Vagina (tissue), 2 donors: ENCODE measurements around the gene ARHGEF11.

Experiments
- POLR2A ChIP-seq, 2 donors: fragments of 450-650 bp; IDR thresholded peaks; one replicate each; pipeline ENCODE4 v1.6.1; 2017; ENCODE audit warnings: antibody characterized with exemption in 2 of 2, mild to moderate bottlenecking in 2 of 2, moderate library complexity in 2 of 2
- POLR2AphosphoS5 ChIP-seq, 2 donors: sonication (generic); formaldehyde crosslinking; IDR thresholded peaks; one replicate each; pipeline ENCODE4 v1.9.0; 2017; ENCODE audit warnings: antibody characterized with exemption in 2 of 2, mild to moderate bottlenecking in 2 of 2, low read depth in 1 of 2; ENCODE audit not compliant: insufficient read depth in 1 of 2
- TF ChIP-seq, protein P1 (sequence below), 3 experiments: fragments of 450-650 bp in 2 of 3; fragments of 200-600 bp in 1 of 3; sonication (generic) in 1 of 3; IDR thresholded peaks; one replicate each; pipeline ENCODE4 v1.5.1; 2017 to 2019; ENCODE audit warnings: antibody characterized with exemption in 3 of 3, mild to moderate bottlenecking in 2 of 3, moderate library complexity in 2 of 3

DNA sequence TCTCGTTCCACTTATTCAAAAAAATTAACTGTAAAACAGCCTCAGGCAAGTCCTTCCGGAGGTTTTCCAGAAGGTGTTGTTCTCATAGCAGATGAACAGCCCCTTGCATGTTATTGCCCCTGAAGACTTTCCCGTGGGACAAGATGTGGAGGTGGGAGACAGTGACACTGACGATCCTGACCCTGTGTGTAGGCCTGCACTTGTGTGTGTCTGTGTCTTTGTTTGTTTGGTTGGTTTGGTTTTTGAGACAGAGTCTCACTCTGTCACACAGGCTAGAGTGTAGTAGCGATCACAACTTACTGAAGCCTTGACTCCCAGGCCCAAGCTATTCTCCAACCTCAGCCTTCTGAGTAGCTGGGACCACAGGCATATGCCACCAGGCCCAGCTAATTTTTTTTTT, 41.5 kb upstream of the ARHGEF11 start:
- TF ChIP-seq, protein P1, sequence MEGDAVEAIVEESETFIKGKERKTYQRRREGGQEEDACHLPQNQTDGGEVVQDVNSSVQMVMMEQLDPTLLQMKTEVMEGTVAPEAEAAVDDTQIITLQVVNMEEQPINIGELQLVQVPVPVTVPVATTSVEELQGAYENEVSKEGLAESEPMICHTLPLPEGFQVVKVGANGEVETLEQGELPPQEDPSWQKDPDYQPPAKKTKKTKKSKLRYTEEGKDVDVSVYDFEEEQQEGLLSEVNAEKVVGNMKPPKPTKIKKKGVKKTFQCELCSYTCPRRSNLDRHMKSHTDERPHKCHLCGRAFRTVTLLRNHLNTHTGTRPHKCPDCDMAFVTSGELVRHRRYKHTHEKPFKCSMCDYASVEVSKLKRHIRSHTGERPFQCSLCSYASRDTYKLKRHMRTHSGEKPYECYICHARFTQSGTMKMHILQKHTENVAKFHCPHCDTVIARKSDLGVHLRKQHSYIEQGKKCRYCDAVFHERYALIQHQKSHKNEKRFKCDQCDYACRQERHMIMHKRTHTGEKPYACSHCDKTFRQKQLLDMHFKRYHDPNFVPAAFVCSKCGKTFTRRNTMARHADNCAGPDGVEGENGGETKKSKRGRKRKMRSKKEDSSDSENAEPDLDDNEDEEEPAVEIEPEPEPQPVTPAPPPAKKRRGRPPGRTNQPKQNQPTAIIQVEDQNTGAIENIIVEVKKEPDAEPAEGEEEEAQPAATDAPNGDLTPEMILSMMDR (IDR thresholded peaks at IDR 0.05) = no peak
- TF ChIP-seq POLR2A (IDR thresholded peaks at IDR 0.05) (no peak), POLR2AphosphoS5 (IDR thresholded peaks at IDR 0.05; ENCODE audit: insufficient read depth in 1 of 2, low read depth in 1 of 2) (no peak)
